GM10248 (cell line): ENCODE data around the gene OPRD1.

ENCODE experiments used
- CTCF ChIA-PET: fragments of 300-600 bp; sonication (Branson Sonifier 250); formaldehyde crosslinking; extraction: SDS; loops from one replicate; lab custom pipeline; 2021; ENCODE audit warnings: antibody characterized with exemption; lab: Yijun Ruan, JAX
- POLR2A ChIA-PET: fragments of 350-650 bp; sonication (Branson Sonifier 250); formaldehyde crosslinking; extraction: SDS; loops from one replicate; lab custom pipeline; 2020; ENCODE audit warnings: antibody characterized with exemption; lab: Yijun Ruan, JAX
- DNase-seq: peaks from one replicate; pipeline ENCODE4 v3.0.0; 2012; ENCODE audit errors: extremely low spot score
- TF ChIP-seq, protein P1 (sequence below): IDR thresholded peaks from 2 replicates; pipeline ENCODE4 v1.5.1; 2012; ENCODE audit warnings: mild to moderate bottlenecking, low read depth; ENCODE audit errors: extremely low read depth, missing control alignments, control extremely low read depth

The OPRD1 gene

GRCh38 chr1:28889357-28889756 lies 77.4 kb downstream of the OPRD1 start:
- DNase-seq: no peak
- CTCF ChIA-PET: interaction anchor here (1.1 to 4.8 kb wide), 4 partner anchors 10 to 144 kb away, joined by 5 to 29 read pairs (median 13); no protein-coding TSS in a partner anchor
- TF ChIP-seq, protein P1, sequence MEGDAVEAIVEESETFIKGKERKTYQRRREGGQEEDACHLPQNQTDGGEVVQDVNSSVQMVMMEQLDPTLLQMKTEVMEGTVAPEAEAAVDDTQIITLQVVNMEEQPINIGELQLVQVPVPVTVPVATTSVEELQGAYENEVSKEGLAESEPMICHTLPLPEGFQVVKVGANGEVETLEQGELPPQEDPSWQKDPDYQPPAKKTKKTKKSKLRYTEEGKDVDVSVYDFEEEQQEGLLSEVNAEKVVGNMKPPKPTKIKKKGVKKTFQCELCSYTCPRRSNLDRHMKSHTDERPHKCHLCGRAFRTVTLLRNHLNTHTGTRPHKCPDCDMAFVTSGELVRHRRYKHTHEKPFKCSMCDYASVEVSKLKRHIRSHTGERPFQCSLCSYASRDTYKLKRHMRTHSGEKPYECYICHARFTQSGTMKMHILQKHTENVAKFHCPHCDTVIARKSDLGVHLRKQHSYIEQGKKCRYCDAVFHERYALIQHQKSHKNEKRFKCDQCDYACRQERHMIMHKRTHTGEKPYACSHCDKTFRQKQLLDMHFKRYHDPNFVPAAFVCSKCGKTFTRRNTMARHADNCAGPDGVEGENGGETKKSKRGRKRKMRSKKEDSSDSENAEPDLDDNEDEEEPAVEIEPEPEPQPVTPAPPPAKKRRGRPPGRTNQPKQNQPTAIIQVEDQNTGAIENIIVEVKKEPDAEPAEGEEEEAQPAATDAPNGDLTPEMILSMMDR: no peak
- POLR2A ChIA-PET: no interaction called here

- DNase-seq: no peak
- ChIA-PET POLR2A (no interaction called here), CTCF (interaction anchor here (1.6 to 4.8 kb wide), 5 partner anchors 8 to 312 kb away, joined by 4 to 29 read pairs (median 11); partner anchors contain the start of gene YTHDF2)
- TF ChIP-seq, protein P1: no peak
These were observed 78.5 kb downstream of the OPRD1 start for GRCh38 chr1:28890435-28890834.

GRCh38 chr1:28890836-28891235 lies 78.9 kb downstream of the OPRD1 start:
- CTCF ChIA-PET: interaction anchor here (1.3 to 4.8 kb wide), 7 partner anchors 9 to 311 kb away, joined by 3 to 29 read pairs (median 10); partner anchors contain the start of gene YTHDF2
- TF ChIP-seq, protein P1: no peak
- no peak for DNase-seq
- POLR2A ChIA-PET: no interaction called here

DNA sequence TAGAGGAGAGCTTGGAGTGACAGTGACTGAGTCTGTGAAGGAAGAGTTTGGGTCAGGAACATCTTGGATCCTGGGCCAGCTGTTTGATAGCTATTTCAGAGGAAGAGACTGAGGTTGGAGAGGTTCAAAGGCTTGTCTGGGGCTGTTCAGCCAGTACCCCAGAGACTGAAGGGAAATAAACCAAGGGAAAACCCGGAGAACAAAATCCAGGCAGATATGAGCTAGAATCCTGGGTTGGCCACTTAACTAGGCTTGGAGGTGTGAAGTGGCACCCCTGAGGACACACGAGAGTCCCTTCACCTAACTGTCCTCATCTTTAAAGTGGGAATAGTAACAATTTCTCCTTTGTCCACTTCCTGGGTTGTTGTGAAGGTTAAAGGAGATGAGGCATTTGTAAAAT lies 79.3 kb downstream of the OPRD1 start:
- DNase-seq: no peak
- TF ChIP-seq, protein P1: no peak
- ChIA-PET POLR2A (no interaction called here), CTCF (interaction anchor here (1.3 to 4.8 kb wide), 7 partner anchors 9 to 311 kb away, joined by 3 to 29 read pairs (median 10); partner anchors contain the start of gene YTHDF2)

DNA sequence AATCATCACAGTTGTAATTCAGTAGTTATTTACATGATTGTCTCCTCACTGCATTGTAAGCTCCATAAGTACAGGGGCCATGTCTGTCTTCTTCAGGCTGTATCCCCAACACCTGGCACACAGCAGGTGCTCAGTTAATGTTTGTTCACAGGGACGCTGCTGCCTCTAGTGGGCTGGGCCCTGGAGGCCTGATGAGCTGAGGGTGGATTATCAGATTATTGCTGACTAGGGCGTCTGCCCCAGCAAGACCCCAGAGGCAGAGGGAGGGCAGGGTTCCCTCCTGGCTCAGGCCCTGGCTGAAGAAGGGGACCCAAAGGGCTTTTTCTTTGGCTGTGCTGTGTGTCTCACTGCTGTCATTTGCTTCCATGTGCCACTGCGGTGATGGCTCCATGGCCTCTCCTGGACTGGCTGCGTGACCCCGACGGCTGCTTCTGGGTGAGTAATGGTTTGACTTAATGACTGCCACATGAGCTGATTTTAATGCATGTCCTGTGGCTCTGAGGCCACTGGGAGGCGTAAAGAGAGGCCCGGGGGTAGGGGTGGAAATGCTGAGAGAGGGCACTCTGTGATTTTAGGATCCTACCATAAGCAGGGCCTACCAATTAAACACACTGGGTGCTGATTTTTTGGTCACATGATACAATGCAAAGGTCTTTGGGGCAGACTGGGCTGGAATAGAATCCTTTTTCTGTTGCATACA lies 81.6 kb downstream of the OPRD1 start:
- TF ChIP-seq, protein P1: no peak
- CTCF ChIA-PET: interaction anchor here (1.1 to 3.2 kb wide), 7 partner anchors 9 to 309 kb away, joined by 3 to 10 read pairs (median 5); no protein-coding TSS in a partner anchor
- no peak for DNase-seq
- POLR2A ChIA-PET: interaction anchor here (0.6 kb wide), 1 partner anchor 9 kb away, joined by 5 read pairs; no protein-coding TSS in a partner anchor

DNA sequence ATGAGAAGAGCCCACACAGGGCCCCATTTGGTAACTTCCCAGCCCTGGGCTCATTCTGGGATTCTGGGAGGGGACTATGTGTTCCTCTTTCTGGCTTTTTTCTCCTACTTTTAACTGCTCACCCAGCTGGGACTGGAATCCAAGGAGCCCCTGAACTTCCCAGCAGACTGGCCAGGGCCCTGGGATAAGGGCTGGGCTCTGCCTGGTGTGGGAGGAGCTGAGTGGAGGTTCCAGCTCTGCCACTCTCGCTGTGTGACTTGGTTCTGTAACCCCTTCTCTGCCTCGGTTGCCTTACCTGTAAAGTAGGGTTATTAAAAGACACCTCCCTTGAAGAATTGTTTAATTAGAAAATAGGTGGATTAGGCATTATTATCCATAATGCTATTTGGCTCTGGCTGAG lies 82.8 kb downstream of the OPRD1 start:
- TF ChIP-seq, protein P1: no peak
- CTCF ChIA-PET: interaction anchor here (1.2 to 3.2 kb wide), 3 partner anchors 13 to 128 kb away, joined by 3 to 10 read pairs (median 5); no protein-coding TSS in a partner anchor
- POLR2A ChIA-PET: no interaction called here
- DNase-seq: no peak
